Activated naive CD4-positive, alpha-beta T cell treated with anti-CD3 and anti-CD28 coated beads, Interleukin-2, amount 50 U/mL, for 24 hours (primary cell): Measurements from ENCODE around the gene CHGA.

Source experiments
- H3K27ac Mint-ChIP-seq: one replicate; pipeline ENCODE4 v1.8.0; 2021; ENCODE audit warnings: mild to moderate bottlenecking, mixed read lengths
- H3K27me3 Mint-ChIP-seq: one replicate; pipeline ENCODE4 v1.8.0; 2021; ENCODE audit warnings: mixed read lengths
- H3K36me3 Mint-ChIP-seq: one replicate; pipeline ENCODE4 v1.8.0; 2021; ENCODE audit warnings: mixed read lengths
- H3K4me1 Mint-ChIP-seq: one replicate; pipeline ENCODE4 v1.8.0; 2021; ENCODE audit warnings: mixed read lengths
- H3K4me3 Mint-ChIP-seq: one replicate; pipeline ENCODE4 v1.8.0; 2021; ENCODE audit warnings: mild to moderate bottlenecking, mixed read lengths
- H3K9me3 Mint-ChIP-seq: one replicate; pipeline ENCODE4 v1.8.0; 2021; ENCODE audit warnings: mixed read lengths

Gene CHGA

GRCh38 chr14:92968291-92969020 is 45.5 kb downstream of the CHGA start:
- Mint-ChIP-seq H3K4me1 (peaks cover 6% of the 10 kb centered on the region), H3K9me3 (no peaks in the 10 kb centered on the region), H3K4me3 (no peak overlapping the region), H3K36me3 (peaks cover 4% of the 10 kb centered on the region), H3K27ac (no peak overlapping the region), H3K27me3 (no peaks in the 10 kb centered on the region)

DNA sequence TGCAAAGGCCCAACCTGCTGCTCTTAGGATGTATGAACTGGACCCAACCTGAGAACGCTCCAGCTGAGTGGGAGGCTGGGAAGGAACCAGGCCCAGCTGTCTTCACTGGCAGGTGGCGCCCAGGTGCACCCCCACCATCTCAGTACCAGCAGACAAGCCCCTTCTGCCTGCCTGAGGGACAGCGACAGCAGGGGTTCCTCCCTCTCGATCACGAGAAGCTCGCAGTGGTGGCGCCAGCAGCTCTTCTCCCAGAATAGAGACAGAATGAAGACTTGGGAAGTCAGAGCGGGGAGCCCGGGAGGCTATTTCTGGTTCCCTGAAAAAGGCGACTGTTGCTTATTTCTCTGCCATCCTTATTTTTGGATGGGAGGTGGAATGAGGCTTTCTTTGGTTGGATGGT is 46.5 kb downstream of the CHGA start:
- Mint-ChIP-seq H3K27me3 (no peaks in the 10 kb centered on the region), H3K4me1 (peaks cover 6% of the 10 kb centered on the region), H3K36me3 (peaks cover 4% of the 10 kb centered on the region), H3K9me3 (no peaks in the 10 kb centered on the region), H3K27ac (no peak overlapping the region), H3K4me3 (no peak overlapping the region)

DNA sequence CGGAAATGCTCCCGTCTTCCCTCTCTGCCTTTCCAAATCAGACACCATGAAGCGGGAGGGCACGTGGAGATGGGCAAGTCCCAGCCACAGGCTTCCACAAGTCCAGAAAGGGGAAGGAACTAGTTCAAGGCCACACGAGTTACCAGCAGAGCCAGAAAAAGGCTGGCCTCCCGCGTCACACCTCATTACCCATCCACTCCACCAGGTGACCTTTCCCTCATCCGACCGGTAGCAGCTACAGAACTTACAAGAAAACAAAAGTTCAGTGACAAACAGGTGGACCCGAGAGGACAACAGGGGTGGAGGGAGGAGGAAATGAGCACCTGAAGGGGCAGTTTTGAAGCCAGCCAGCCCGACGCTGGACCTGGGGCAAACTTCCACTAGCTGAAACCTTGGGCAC is 46.9 kb downstream of the CHGA start:
- Mint-ChIP-seq H3K27me3 (no peaks in the 10 kb centered on the region), H3K9me3 (no peaks in the 10 kb centered on the region), H3K4me3 (no peak overlapping the region), H3K4me1 (peaks cover 6% of the 10 kb centered on the region), H3K27ac (no peak overlapping the region), H3K36me3 (peaks cover 4% of the 10 kb centered on the region)

- Mint-ChIP-seq H3K4me3 (no peak overlapping the region), H3K27me3 (no peaks in the 10 kb centered on the region), H3K27ac (no peak overlapping the region), H3K4me1 (peaks cover 6% of the 10 kb centered on the region), H3K36me3 (peaks cover 4% of the 10 kb centered on the region), H3K9me3 (no peaks in the 10 kb centered on the region)
These were observed 47.3 kb downstream of the CHGA start for GRCh38 chr14:92970271-92970670.

- H3K4me3 Mint-ChIP-seq, result no peak overlapping the region
- no peak overlapping the region for H3K27ac Mint-ChIP-seq
- peaks cover 13% of the 10 kb centered on the region for H3K36me3 Mint-ChIP-seq
- no peaks in the 10 kb centered on the region for H3K27me3 Mint-ChIP-seq
- peaks cover 2% of the 10 kb centered on the region for H3K4me1 Mint-ChIP-seq
- H3K9me3 Mint-ChIP-seq, result peaks cover 5% of the 10 kb centered on the region
These were observed 48.7 kb downstream of the CHGA start for GRCh38 chr14:92971601-92972180.

DNA sequence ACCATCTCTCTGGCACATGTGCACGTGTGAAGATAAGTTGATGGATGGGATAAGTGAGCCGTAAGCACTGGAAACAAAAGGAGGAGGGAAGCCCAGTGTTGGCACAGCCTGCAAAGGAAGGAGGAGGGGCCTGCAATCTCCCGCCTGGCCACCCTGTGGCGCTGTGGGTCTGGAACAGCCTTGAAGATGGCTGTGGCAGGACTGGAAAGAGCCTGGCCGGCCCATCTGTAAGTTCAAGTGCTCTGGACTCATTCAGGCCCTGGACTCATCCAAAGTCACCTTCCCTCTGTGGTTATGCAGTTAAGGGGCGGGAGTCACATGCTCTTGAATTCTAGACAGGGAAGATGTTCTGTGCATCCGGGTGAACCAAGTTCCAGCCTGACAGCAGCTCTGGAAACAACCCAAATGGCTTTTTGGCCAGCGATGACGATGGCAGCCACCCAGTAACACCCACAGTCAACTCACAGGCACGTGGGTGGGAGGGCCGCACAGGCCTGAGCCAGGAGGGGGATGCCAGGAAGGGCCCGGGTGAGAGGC is 50.4 kb downstream of the CHGA start:
- Mint-ChIP-seq H3K27ac (no peak overlapping the region), H3K9me3 (peaks cover 5% of the 10 kb centered on the region), H3K4me3 (no peak overlapping the region), H3K36me3 (peaks cover 24% of the 10 kb centered on the region), H3K27me3 (no peaks in the 10 kb centered on the region), H3K4me1 (no peaks in the 10 kb centered on the region)

- H3K36me3 Mint-ChIP-seq, result peaks cover 25% of the 10 kb centered on the region
- H3K27me3 Mint-ChIP-seq, result no peaks in the 10 kb centered on the region
- no peak overlapping the region for H3K27ac Mint-ChIP-seq
- peaks cover 5% of the 10 kb centered on the region for H3K9me3 Mint-ChIP-seq
- no peaks in the 10 kb centered on the region for H3K4me1 Mint-ChIP-seq
- H3K4me3 Mint-ChIP-seq, result no peak overlapping the region
These were observed 50.9 kb downstream of the CHGA start for GRCh38 chr14:92973798-92974372.

GRCh38 chr14:92974541-92975345 is 51.8 kb downstream of the CHGA start:
- Mint-ChIP-seq H3K4me3 (no peak overlapping the region), H3K4me1 (no peaks in the 10 kb centered on the region), H3K9me3 (peaks cover 11% of the 10 kb centered on the region), H3K27me3 (no peaks in the 10 kb centered on the region), H3K36me3 (peaks cover 34% of the 10 kb centered on the region), H3K27ac (no peak overlapping the region)

DNA sequence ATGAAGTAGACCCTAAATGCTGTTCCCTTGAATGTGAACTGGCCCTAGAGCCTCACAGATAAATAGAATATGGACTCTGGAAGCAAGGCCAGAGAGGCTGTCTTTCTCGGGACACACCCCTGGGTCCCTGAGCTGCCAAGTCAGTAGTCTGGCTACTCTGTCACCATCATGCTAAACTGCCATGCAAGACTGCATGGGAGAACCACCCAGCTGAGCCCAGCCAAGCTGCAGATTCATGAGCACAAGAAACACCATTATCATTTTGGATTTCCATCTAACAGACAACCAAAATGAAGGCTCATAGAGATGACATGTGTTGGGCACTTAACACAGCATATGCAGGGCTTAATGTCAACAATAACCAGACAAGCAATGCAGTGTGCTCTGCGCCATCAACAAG is 53.3 kb downstream of the CHGA start:
- H3K27me3 Mint-ChIP-seq, result no peaks in the 10 kb centered on the region
- no peak overlapping the region for H3K27ac Mint-ChIP-seq
- peaks cover 14% of the 10 kb centered on the region for H3K9me3 Mint-ChIP-seq
- no peaks in the 10 kb centered on the region for H3K4me1 Mint-ChIP-seq
- H3K4me3 Mint-ChIP-seq, result no peak overlapping the region
- peaks cover 45% of the 10 kb centered on the region for H3K36me3 Mint-ChIP-seq

GRCh38 chr14:92978229-92979021 is 55.5 kb downstream of the CHGA start:
- H3K4me3 Mint-ChIP-seq, result no peak overlapping the region
- no peak overlapping the region for H3K27ac Mint-ChIP-seq
- no peaks in the 10 kb centered on the region for H3K4me1 Mint-ChIP-seq
- peaks cover 53% of the 10 kb centered on the region for H3K36me3 Mint-ChIP-seq
- H3K27me3 Mint-ChIP-seq, result no peaks in the 10 kb centered on the region
- H3K9me3 Mint-ChIP-seq, result peaks cover 19% of the 10 kb centered on the region

GRCh38 chr14:92980866-92981265 is 57.9 kb downstream of the CHGA start:
- Mint-ChIP-seq H3K36me3 (peaks cover 57% of the 10 kb centered on the region), H3K4me1 (no peaks in the 10 kb centered on the region), H3K27me3 (no peaks in the 10 kb centered on the region), H3K4me3 (no peak overlapping the region), H3K27ac (no peak overlapping the region), H3K9me3 (peaks cover 18% of the 10 kb centered on the region)

DNA sequence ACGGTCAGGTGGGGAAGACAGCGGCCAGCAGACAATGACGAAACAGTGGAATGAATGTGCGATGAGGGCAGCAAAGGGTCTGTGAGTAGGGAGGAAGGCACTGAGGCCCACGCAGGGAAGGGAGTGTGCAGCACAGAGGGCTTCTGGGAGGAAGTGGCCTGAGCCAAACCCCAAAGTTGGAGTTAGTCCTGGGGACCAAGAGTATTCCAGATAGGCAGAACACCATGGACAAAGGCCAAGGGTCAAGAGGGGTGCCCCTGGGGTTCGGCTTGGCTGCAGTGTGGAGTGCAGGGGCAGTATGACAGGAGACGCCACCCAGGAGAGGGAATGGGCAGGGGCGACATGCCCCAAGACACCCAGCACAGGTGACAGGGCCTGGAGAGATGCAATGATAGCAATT is 58.8 kb downstream of the CHGA start:
- Mint-ChIP-seq H3K27ac (no peak overlapping the region), H3K36me3 (peaks cover 51% of the 10 kb centered on the region), H3K27me3 (no peaks in the 10 kb centered on the region), H3K4me3 (no peak overlapping the region), H3K4me1 (no peaks in the 10 kb centered on the region), H3K9me3 (peaks cover 14% of the 10 kb centered on the region)

- no peak overlapping the region for H3K4me3 Mint-ChIP-seq
- peaks cover 38% of the 10 kb centered on the region for H3K36me3 Mint-ChIP-seq
- H3K27me3 Mint-ChIP-seq, result no peaks in the 10 kb centered on the region
- H3K9me3 Mint-ChIP-seq, result peaks cover 14% of the 10 kb centered on the region
- H3K4me1 Mint-ChIP-seq, result no peaks in the 10 kb centered on the region
- no peak overlapping the region for H3K27ac Mint-ChIP-seq
These were observed 60.0 kb downstream of the CHGA start for GRCh38 chr14:92982956-92983355.

- no peak overlapping the region for H3K27ac Mint-ChIP-seq
These were observed 61.3 kb downstream of the CHGA start for GRCh38 chr14:92984082-92984788.

More at GRCh38 chr14:92984082-92984788, 61.3 kb downstream of the CHGA start:
- H3K4me3 Mint-ChIP-seq, result no peak overlapping the region
- H3K4me1 Mint-ChIP-seq, result no peaks in the 10 kb centered on the region
- peaks cover 12% of the 10 kb centered on the region for H3K9me3 Mint-ChIP-seq
- peaks cover 32% of the 10 kb centered on the region for H3K36me3 Mint-ChIP-seq
- no peaks in the 10 kb centered on the region for H3K27me3 Mint-ChIP-seq
